Sigmoid colon (tissue), 7 donors: ENCODE results near the gene FBXW4. TPM values are rescaled to one million over a fixed set of nuclear protein-coding genes. Genes with fewer than 3 reads are reported as not detected.

Source experiments
- DNase-seq: peaks from one replicate; pipeline ENCODE4 v3.0.0-alpha.2; 2019
- H3K27ac ChIP-seq, 4 donors: fragments of 200-600 bp; sonication (generic); one replicate each; pipeline ENCODE4 v1.5.1; 2016 to 2019; ENCODE audit warnings: mild to moderate bottlenecking in 1 of 4
- H3K27me3 ChIP-seq, 3 donors: fragments of 200-600 bp; sonication (generic); one replicate each; pipeline ENCODE4 v1.5.1; 2019; ENCODE audit warnings: mild to moderate bottlenecking in 1 of 3
- H3K36me3 ChIP-seq, 4 donors: fragments of 200-600 bp; sonication (generic); one replicate each; pipeline ENCODE4 v1.5.1; 2016 to 2019
- H3K4me1 ChIP-seq, 4 donors: fragments of 200-600 bp; sonication (generic); one replicate each; pipeline ENCODE4 v1.5.1; 2017 to 2019
- H3K4me3 ChIP-seq, 4 donors: fragments of 200-600 bp; sonication (generic); one replicate each; pipeline ENCODE4 v1.5.1; 2017 to 2019; ENCODE audit warnings: mild to moderate bottlenecking in 2 of 4, moderate library complexity in 1 of 4
- H3K9me3 ChIP-seq, 4 donors: fragments of 200-600 bp in 3 of 4; sonication (generic) in 3 of 4; one replicate each; pipeline versions ENCODE4 v1.5.1 to v1.6.1; 2013 to 2019
- EP300 ChIP-seq, 4 donors: sonication (generic); formaldehyde crosslinking; IDR thresholded peaks; one replicate each; pipeline ENCODE4 v1.6.1; 2017; ENCODE audit warnings: antibody characterized with exemption in 4 of 4
- POLR2A ChIP-seq, 2 donors: fragments of 450-650 bp; IDR thresholded peaks; one replicate each; pipeline ENCODE4 v1.6.1; 2016; ENCODE audit warnings: antibody characterized with exemption in 2 of 2, mild to moderate bottlenecking in 2 of 2, moderate library complexity in 2 of 2
- POLR2AphosphoS5 ChIP-seq, 4 donors: sonication (generic); formaldehyde crosslinking; IDR thresholded peaks; one replicate each; pipeline ENCODE4 v1.6.1; 2017; ENCODE audit warnings: antibody characterized with exemption in 4 of 4
- WGBS, 2 donors: extraction: QIAGEN DNeasy Blood & Tissue Kit; methylation state at CpG; one replicate each; pipeline ENCODE4 v1.1.7; 2013; 5-methylcytosine and 5-hydroxymethylcytosine counted together
- intact Hi-C: fragments of 100-400 bp; cut with DNase I; formaldehyde crosslinking; loops from one replicate; pipeline ENCODE4 v1.15.1; 2023
- polyA plus RNA-seq, 3 donors: library from polyadenylated mRNA; stranded (reverse); fragments of 200-250 nt; gene quantifications; one replicate each; pipeline ENCODE4 v1.2.3, GENCODE V29; 2013
- total RNA-seq, 4 donors: library from RNA; depleted of rRNA; stranded (reverse); fragments of >200 nt; gene quantifications; one replicate each; pipeline ENCODE4 v1.1.0, GENCODE V29; 2016
- TF ChIP-seq, protein P1 (sequence below), 4 experiments: fragments of 450-650 bp in 3 of 4; fragments of 200-600 bp in 1 of 4; IDR thresholded peaks; one replicate each; pipeline ENCODE4 v1.5.1; 2016 to 2019; ENCODE audit warnings: antibody characterized with exemption in 4 of 4, mild to moderate bottlenecking in 3 of 4, moderate library complexity in 2 of 4
- donor health status: healthy with polysubstance abuse.
- donor health status: Bipolar disorder and iron deficiency.
- donor health status: healthy.

FBXW4 gene
- total and polyA plus RNA-seq, 7 donors: 28.4 to 122 (median 89.7) TPM

DNA sequence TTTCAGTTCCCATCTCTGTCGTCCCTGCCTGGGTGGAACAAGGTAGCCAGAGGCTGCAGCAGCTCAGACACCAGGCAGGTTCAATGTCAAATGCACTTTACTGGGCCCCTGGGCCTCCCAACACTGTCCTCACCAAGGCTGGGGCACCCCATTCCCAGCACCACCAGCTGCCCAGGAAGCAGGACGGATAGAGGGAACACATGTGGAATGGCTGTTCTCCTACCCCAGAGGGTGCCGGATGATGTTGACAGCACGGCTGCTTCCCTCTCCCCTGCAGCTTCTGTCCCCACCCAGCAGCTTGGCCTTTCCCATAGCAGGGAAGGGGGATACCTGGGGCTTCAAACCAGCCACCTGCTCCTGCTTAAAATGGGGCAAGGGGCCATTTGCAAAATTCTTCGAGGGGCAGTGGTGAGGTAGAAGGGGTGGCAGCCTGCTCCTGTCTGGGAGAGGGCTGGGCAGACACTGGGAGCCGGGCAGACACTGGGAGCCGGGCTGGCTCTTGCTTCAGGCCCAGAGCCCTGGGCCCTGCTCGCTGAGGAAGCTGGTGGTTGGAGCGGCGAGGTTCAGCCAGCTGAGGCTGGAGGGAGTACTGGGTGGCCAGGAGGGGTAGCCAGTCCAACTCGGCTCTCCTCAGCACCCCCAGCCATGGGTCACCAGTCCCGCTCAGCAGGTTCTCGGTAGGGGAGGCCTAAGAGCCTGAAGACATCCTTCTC, 116.0 kb downstream of the FBXW4 start:
- TF ChIP-seq POLR2A (IDR thresholded peaks at IDR 0.05): no peak
- TF ChIP-seq EP300 (IDR thresholded peaks at IDR 0.05): no peak
- TF ChIP-seq, protein P1, sequence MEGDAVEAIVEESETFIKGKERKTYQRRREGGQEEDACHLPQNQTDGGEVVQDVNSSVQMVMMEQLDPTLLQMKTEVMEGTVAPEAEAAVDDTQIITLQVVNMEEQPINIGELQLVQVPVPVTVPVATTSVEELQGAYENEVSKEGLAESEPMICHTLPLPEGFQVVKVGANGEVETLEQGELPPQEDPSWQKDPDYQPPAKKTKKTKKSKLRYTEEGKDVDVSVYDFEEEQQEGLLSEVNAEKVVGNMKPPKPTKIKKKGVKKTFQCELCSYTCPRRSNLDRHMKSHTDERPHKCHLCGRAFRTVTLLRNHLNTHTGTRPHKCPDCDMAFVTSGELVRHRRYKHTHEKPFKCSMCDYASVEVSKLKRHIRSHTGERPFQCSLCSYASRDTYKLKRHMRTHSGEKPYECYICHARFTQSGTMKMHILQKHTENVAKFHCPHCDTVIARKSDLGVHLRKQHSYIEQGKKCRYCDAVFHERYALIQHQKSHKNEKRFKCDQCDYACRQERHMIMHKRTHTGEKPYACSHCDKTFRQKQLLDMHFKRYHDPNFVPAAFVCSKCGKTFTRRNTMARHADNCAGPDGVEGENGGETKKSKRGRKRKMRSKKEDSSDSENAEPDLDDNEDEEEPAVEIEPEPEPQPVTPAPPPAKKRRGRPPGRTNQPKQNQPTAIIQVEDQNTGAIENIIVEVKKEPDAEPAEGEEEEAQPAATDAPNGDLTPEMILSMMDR (IDR thresholded peaks at IDR 0.05): no peak
- TF ChIP-seq POLR2AphosphoS5 (IDR thresholded peaks at IDR 0.05): no peak
- Histone ChIP-seq H3K4me1 (no peaks in the 10 kb centered on the region), H3K27me3 (no peaks in the 10 kb centered on the region), H3K36me3 (peaks cover 8 to 68% (median 22%) of the 10 kb centered on the region in 4 donors), H3K4me3 (no peak overlapping the region), H3K9me3 (no peaks in the 10 kb centered on the region), H3K27ac (no peak overlapping the region)
- intact Hi-C loops: no loop called here
- DNase-seq: no peak
- 95 to 96% methylated on average over 13 of the region's 13 CpGs for WGBS, 2 donors

DNA sequence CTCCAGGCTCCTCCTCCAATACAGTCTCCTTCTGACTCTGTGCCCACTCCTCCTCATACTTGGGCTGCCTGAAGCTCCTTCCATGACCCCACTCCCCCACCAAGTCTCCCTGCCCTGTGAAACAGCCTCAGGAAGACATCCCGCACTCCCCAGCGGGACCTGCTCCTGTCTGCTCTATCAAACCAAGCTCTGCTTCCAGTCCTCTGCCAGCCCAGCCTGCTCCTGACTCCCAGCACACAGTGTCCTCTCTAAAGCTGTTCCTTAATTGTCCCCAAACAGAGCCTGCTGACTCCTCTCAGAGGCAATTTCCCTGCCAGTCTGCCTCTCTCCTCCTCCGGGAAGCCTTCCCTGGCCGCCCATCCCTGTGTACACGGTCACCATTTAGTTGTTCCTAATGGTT, 116.8 kb downstream of the FBXW4 start:
- TF ChIP-seq, protein P1 (IDR thresholded peaks at IDR 0.05): no peak
- TF ChIP-seq POLR2AphosphoS5 (IDR thresholded peaks at IDR 0.05) (no peak), EP300 (IDR thresholded peaks at IDR 0.05) (no peak), POLR2A (IDR thresholded peaks at IDR 0.05) (no peak)
- H3K36me3 ChIP-seq: peaks cover 8 to 61% (median 22%) of the 10 kb centered on the region in 4 donors
- DNase-seq: no peak
- no peak overlapping the region for H3K27ac ChIP-seq
- no peaks in the 10 kb centered on the region for H3K9me3 ChIP-seq
- 84 to 94% methylated on average over 5 of the region's 5 CpGs for WGBS, 2 donors
- no peaks in the 10 kb centered on the region for H3K4me1 ChIP-seq
- no peak overlapping the region for H3K4me3 ChIP-seq
- intact Hi-C loops: no loop called here
- H3K27me3 ChIP-seq: no peaks in the 10 kb centered on the region

DNA sequence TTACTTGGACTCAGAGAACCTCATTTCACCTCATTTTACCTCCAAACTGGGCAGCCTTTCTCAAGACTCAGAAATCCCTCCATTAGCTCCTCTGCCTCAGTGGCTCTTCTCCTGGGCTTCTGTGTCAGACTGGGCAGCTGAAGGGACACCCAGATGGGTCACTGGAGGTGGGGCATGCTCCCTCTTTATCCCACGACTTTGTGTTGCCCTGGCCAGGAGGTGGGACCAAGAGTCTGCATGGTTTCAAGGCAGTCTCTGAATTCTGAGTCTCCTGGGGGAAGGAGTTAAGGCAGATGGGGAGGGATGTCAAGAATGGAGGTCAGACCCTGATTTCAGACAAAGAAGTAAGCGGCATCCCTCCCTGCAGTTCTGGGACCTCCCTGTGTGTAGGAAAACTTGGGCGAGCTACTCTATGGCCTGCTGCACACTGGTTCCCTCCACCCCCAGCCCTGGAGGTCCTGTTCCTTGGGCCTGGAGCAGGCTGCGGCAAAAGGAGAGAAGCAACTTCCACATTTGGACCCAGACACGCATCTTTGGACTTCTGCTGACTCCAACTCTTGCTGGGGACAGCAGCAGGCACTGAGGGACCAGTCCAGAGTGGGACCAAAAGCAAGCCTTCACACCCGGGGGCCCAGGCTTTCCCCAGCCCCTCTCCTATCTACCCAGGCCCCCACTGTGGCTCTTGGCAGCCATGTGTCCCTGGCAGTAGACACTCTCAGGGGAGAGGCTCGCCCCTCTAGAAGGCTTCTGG, 117.7 kb downstream of the FBXW4 start:
- Histone ChIP-seq H3K36me3 (peaks cover 8 to 52% (median 19%) of the 10 kb centered on the region in 4 donors), H3K9me3 (peaks cover 0 to 4% (median 3%) of the 10 kb centered on the region in 4 donors), H3K4me1 (no peaks in the 10 kb centered on the region), H3K4me3 (no peak overlapping the region), H3K27me3 (no peaks in the 10 kb centered on the region), H3K27ac (no peak overlapping the region)
- no peak for TF ChIP-seq POLR2AphosphoS5 (IDR thresholded peaks at IDR 0.05)
- TF ChIP-seq EP300 (IDR thresholded peaks at IDR 0.05): no peak
- TF ChIP-seq, protein P1 (IDR thresholded peaks at IDR 0.05): no peak
- TF ChIP-seq POLR2A (IDR thresholded peaks at IDR 0.05): no peak
- DNase-seq: no peak
- intact Hi-C loops: no loop called here
- WGBS, 2 donors: 89 to 93% methylated on average over 7 of the region's 7 CpGs

DNA sequence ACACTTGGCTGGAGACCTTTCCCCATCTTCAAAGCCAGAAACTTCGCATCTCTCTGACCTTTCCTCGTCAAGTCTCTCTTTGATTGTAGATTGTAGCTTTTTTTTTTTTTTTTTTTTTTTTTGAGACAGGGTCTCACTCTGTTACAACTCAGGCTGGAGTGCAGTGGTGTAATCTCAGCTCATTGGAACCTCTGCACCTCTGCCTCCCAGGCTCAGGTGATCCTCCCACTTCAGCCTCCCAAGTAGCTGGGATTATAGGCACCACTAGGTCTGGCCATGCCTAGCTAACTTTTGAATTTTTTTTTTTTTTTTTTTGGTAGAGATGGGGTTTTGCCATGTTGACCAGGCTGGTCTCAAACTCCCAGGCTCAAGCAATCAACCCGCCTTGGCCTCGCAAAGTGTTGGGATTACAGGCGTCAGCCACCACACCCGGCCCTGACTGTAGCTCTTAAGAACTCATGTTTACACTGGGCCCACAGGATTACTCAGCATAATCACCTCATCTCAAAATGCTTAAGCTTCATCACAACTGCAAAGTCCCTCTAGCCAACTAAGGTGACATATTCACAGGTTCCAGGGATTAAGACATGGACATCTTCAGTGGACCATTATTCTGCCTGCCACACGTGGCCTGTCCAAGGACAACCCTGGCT, 118.6 kb downstream of the FBXW4 start:
- no peak for DNase-seq
- intact Hi-C loops: no loop called here
- Histone ChIP-seq H3K27ac (no peak overlapping the region), H3K36me3 (peaks cover 8 to 42% (median 17%) of the 10 kb centered on the region in 4 donors), H3K9me3 (peaks cover 0 to 4% (median 3%) of the 10 kb centered on the region in 4 donors), H3K27me3 (no peaks in the 10 kb centered on the region), H3K4me3 (no peak overlapping the region), H3K4me1 (no peaks in the 10 kb centered on the region)
- TF ChIP-seq, protein P1 (IDR thresholded peaks at IDR 0.05): no peak
- TF ChIP-seq EP300 (IDR thresholded peaks at IDR 0.05) (no peak), POLR2AphosphoS5 (IDR thresholded peaks at IDR 0.05) (no peak), POLR2A (IDR thresholded peaks at IDR 0.05) (no peak)
- 66 to 85% methylated on average over 7 of the region's 7 CpGs for WGBS, 2 donors
